GM04503 (cell line): ENCODE results near the gene KCNN3.
"Not testable (repeated sequence)": the region's sequence is repeated elsewhere in the genome, so short reads cannot be mapped to it uniquely, and the experiment has no call there.

Experiments used
- DNase-seq: peaks from one replicate; pipeline ENCODE4 v3.0.0-alpha.2; 2012; ENCODE audit warnings: low read depth

The KCNN3 gene

GRCh38 chr1:154870115-154870571 lies at the start of gene KCNN3:
TSS of gene KCNN3 (minus strand) at chr1:154870281. CDS start at chr1:154869964, 317 bp downstream.
- DNase-seq, result no peak

- DNase-seq, result no peak
Measured at GRCh38 chr1:154913273-154913672, 43.2 kb upstream of the KCNN3 start.

- DNase-seq, result no peak
Measured at GRCh38 chr1:154912755-154913154, 42.7 kb upstream of the KCNN3 start.

GRCh38 chr1:154911691-154912550 lies 41.8 kb upstream of the KCNN3 start:
- DNase-seq, result no peak

DNA sequence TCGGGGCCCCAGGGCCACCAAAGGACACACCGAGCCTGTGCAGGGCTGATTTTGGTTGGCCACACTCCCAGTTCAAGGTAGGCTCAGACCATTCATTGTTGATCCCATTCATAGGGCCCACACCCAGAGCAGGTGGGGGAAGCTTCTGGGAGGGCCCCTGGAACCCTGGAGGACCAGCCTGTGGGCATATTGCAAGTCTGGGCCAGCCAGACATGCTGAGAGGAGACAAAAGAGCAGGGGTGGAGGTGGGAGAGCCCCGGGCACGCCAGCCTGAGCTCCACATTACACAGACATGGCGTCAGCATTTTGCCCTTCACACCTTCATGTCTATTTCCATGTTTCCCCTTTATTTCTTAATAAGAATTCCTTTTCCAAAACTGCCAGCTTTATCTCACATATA lies 40.8 kb upstream of the KCNN3 start:
- no peak for DNase-seq

DNA sequence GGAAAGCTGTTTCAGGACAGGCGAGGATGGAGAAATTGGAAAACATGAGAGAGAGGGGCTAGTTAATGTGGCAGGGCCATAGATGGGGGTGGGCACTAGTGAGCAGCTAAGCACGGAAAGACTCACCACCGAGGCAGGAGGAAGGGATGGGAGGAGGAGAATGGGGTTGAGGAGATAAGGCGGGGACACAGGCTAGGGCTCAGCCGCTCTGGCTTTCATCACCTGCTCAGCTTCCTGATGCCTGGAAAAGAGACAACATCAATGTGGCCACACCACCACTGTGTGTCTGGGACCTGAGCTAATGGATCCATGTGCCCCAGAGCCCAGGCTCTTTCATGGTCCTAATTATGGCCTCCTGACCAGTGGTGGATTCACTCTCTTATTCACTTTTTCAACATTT lies 38.9 kb upstream of the KCNN3 start:
- DNase-seq, result no peak

DNA sequence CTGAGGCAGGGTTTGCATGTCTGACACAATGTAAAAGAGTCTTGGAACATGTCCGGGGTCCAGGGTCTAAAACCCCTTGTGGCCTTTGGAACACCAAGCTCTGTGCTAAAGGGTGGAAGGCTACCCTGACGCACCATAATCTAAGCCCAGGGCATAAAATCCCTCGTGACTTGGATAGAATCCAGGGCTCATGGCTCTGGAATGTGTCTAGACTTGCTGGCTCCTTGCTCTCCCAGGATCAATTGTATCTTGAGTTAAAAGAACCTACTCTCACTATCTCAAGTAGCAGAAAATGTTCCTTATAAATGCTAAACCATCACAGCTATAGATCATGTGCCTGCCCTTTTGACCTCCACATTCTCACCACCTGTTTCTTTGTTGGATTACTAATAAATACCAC lies 38.0 kb upstream of the KCNN3 start:
- not testable (repeated sequence) for DNase-seq

DNA sequence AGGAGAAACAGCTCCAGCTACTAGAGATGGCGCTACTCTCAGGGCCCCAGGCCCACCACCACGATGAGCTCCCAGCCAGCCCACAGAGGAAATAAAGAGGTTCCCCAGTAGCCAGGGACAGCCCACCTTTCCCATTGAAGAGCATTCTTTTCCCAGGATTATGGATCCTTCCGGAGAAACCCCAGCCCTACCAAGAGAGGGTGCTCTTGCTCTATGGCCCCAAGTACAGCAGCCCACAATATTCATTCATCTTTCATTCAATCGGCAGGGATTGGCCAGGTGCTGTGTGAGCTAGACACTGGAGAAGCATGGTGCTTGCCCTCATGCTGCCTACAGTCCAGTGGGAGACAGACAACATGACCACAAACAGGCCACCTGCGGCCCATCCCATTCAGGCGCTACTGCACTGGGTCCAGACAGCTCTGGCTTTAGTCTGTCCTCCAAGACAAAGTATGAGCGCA lies 36.6 kb upstream of the KCNN3 start:
- DNase-seq, result no peak

- DNase-seq, result no peak
Measured at GRCh38 chr1:154902938-154903566, 33.0 kb upstream of the KCNN3 start.

GRCh38 chr1:154901591-154901990 lies 31.5 kb upstream of the KCNN3 start:
- DNase-seq, result no peak

- no peak for DNase-seq
Measured at GRCh38 chr1:154899041-154899440, 29.0 kb upstream of the KCNN3 start.

DNA sequence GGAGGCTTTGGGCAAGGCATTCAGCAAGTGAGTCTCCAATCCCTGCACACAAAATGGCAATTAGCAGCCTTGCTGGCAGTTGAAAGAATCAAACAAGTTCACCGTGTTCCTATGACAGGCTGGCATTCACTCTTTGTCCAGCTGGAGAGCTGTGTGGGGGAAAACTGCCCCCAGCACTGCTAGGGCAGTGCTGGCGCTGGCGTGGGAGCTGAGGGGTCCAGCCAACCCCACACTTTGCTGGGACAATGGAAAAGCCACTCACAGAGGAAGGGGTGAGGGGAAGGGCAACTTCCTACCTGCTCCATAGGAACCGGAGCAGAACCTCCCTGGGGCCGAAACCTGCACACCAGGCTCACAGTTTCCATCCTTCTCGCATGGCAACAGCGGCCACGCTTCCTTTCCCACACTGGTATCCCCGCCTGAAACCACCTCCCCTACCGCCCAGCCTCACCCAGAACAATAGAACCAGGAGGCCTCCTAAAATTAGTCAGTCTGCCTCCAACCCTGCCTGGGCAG lies 26.7 kb upstream of the KCNN3 start:
- DNase-seq, result no peak

GRCh38 chr1:154895798-154896197 lies 25.7 kb upstream of the KCNN3 start:
- no peak for DNase-seq

GRCh38 chr1:154891452-154891851 lies 21.4 kb upstream of the KCNN3 start:
- no peak for DNase-seq

GRCh38 chr1:154888757-154889156 lies 18.7 kb upstream of the KCNN3 start:
- no peak for DNase-seq

DNA sequence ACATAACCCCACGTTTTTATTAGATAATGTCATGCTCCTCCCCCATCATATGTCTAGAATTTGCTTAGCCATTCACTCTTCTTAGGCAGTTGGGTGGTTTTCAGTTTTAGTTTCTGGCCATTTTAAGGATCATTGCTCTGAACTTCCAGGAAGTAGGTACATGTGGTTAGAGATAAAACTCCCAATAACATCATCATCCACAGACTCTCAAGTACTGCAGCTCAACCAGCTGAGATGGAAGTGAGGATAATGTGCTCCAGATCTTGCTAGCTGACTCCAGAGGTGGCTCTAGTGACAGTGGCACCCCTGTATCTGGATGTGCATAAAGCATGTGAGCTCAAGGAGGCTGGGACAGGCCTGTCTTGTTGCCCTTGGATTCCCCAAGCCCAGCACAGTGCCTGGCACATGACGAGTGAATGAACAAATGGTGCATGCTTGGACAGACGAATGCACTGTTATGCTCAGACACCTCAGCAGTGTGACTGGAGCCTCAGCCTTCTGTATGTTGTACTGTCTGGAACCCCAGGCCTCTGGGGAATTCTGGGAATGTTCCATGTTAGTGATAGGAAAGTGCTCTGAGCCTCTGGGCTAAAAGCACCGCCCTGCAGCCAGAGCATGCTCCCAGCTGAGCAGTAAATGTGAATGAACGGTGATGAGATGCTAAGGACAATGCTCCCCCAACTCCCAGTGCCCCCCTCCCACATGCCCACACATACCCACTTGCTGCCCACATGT lies 16.4 kb upstream of the KCNN3 start:
- DNase-seq, result no peak

DNA sequence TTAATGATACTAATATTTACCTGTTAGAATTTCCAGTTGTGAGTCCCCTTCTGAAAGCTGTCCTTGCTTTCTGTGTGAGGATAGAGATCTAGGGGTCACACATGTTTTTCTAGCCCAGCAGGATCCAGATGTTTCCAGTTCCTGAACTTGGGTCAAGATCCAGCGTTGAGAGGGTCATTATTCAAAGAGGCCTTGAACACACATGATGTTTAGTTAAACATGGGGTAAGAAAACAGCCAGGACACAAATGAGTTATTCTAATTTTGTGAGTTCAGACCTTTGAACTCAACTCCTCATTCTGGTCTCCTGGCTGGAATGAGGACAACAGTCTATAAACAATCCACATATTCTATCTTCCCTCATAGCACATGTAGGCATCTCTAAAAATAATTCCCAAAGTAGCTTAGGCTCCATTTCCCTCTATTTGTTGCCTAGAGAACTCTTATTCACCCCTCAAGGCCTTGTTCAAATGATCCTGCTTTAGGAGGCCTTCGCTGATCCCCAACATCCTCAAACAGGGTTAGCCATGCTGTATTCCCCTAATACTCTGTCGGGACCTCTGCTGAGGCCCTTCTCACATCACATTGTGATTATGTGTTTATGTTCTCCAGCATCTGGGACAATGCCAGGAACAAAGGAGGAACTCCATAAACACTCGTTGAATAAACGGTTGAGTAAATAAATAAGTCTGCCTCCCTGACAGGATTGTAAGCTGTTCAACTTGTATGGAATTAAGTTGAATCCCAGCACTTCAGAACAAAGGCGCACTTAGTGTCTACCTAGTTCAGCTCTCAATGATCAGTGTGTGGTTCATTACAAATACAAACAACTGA lies 15.0 kb upstream of the KCNN3 start:
- no peak for DNase-seq

DNA sequence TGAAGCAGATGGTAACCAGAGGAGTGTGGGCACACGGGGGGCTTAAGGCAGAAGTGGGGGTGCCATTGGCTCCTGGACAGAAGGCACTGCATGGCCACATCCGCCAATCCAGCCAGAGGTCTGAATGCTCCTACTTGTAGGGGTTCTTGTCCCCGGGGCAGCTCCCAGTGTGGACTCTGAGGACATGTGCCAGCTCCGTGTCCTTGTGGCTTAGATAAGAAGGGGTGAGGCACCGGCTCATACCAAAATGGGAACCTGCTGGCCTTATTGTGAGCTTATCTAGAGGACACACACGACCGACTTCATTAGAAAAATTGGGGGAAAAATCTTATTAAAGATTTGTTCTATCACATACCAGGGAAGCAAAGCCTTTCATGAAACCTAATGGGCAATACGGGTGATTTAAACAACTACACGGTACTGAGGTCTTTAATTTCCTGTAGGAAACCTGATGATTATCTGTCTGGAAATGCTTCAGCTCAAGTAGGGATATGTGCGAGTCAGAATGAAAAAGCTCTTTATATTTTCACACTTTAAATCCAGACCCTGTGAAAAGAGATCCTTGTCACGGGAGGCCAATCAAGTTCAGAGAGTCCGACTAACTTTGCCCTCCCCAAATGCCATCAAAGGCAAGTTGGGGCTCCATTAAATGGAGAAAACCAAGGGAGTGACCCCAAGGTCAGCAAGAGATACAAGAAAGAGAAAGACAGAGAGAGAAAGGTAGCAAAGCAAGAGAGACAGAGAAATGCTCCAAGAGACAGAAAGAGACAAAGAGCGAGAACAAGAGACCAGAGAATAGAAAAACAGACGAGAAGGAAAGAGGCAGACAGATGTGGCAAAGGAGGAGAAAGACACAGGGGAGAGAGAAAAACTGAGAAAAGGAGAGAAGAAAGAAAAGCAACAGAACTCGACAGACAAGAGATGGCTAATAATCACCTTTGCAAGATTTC lies 14.1 kb upstream of the KCNN3 start:
- no peak for DNase-seq

DNA sequence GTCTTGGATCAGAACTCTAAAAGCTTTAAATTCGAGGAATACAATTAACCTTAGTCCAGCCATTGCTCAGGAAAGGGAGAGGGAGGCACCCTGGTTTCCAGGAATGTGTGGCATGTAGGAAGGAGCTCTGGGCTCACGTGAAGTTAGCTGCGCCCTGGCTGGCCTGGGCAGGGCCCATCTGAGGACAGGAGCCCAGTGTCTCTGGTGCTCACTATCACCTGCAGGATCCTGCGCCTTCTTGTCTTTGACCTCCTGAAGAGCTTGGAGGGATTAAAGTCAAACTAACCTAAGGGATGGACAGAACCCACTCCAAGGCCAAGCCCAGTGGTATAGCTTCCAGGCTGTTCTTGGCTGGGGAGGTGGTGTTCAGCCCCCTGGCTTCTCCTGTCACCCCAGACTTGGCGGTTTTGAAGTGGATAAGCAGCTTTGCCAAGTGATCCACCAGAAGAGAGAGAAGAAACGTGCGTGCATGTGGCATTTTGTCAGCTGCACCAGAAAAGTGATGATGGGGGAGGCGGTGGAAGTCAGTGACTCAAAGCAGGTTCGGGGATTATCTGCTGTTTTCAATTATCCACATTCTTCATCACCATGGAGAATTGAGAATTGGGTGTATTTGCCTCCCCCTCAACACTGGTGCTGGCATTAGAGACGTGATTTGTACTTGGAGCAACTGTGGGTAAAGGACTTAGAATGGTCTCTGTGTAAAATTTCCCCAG lies 11.9 kb upstream of the KCNN3 start:
- DNase-seq, result no peak

- no peak for DNase-seq
Measured at GRCh38 chr1:154880671-154881070, 10.6 kb upstream of the KCNN3 start.
